Spleen (tissue), 11 donors: Measurements from ENCODE around the gene PCDHGC3. TPM values are rescaled to one million over a fixed set of nuclear protein-coding genes. Genes with fewer than 3 reads are reported as not detected.
A peak's percentile ranks its signal among the peaks of the same experiment; 100 is the strongest.

ENCODE experiments used
- DNase-seq: peaks from one replicate; pipeline ENCODE4 v3.0.0-alpha.2; 2020
- H3K27ac ChIP-seq, 8 donors: fragments of 200-600 bp; sonication (generic) in 7 of 8; 1 replicate in 4 of 8; 2 replicates in 4 of 8; pipeline versions ENCODE4 v1.5.0 to v1.8.0; 2016 to 2021; ENCODE audit warnings: inconsistent platforms in 4 of 8, mild to moderate bottlenecking in 4 of 8, moderate library complexity in 1 of 8
- H3K27me3 ChIP-seq, 7 donors: fragments of 200-600 bp; sonication (generic) in 6 of 7; replicated peaks in 1 of 7; 1 replicate in 4 of 7; 2 replicates in 3 of 7; pipeline versions ENCODE4 v1.5.0 to v1.8.0; 2016 to 2021; ENCODE audit warnings: inconsistent platforms in 3 of 7, mild to moderate bottlenecking in 1 of 7
- H3K36me3 ChIP-seq, 6 donors: fragments of 200-600 bp; sonication (generic) in 5 of 6; 1 replicate in 4 of 6; 2 replicates in 2 of 6; pipeline versions ENCODE4 v1.5.0 to v1.8.0; 2016 to 2021; ENCODE audit warnings: inconsistent platforms in 2 of 6
- H3K4me1 ChIP-seq, 6 donors: fragments of 200-600 bp; sonication (generic) in 5 of 6; 1 replicate in 3 of 6; 2 replicates in 3 of 6; pipeline versions ENCODE4 v1.5.0 to v1.8.0; 2016 to 2021; ENCODE audit warnings: inconsistent platforms in 3 of 6
- H3K4me3 ChIP-seq, 8 donors: fragments of 200-600 bp; sonication (generic) in 7 of 8; 1 replicate in 4 of 8; 2 replicates in 4 of 8; pipeline versions ENCODE4 v1.5.0 to v1.8.0; 2016 to 2021; ENCODE audit warnings: inconsistent platforms in 4 of 8, mild to moderate bottlenecking in 4 of 8, moderate library complexity in 2 of 8
- H3K9me3 ChIP-seq, 8 donors: fragments of 200-600 bp; sonication (generic) in 7 of 8; 1 replicate in 4 of 8; 2 replicates in 4 of 8; pipeline versions ENCODE4 v1.5.0 to v1.8.0; 2016 to 2021; ENCODE audit warnings: inconsistent platforms in 4 of 8
- CTCF ChIP-seq, 11 experiments: fragments of 200-600 bp in 7 of 11; fragments of 450-650 bp in 4 of 11; sonication (generic) in 4 of 11; IDR thresholded peaks in 8 of 11; conservative IDR thresholded peaks in 3 of 11; 1 replicate in 7 of 11; 2 replicates in 4 of 11; pipeline versions ENCODE4 v1.4.0 to v1.8.0; 2016 to 2021; ENCODE audit warnings: antibody characterized with exemption in 11 of 11, inconsistent platforms in 4 of 11, mild to moderate bottlenecking in 1 of 11
- POLR2A ChIP-seq, 3 donors: fragments of 450-650 bp; IDR thresholded peaks; one replicate each; pipeline ENCODE4 v1.5.1; 2017; ENCODE audit warnings: antibody characterized with exemption in 3 of 3, mild to moderate bottlenecking in 1 of 3
- POLR2AphosphoS5 ChIP-seq, 3 donors: sonication (generic); formaldehyde crosslinking; IDR thresholded peaks; one replicate each; pipeline ENCODE4 v1.5.1; 2017; ENCODE audit warnings: antibody characterized with exemption in 3 of 3
- WGBS, 5 donors: extraction: QIAGEN DNeasy Blood & Tissue Kit in 3 of 5; methylation state at CpG; one replicate each; pipeline versions ENCODE4 v1.1.5 to v1.1.7; 2013 to 2018; 5-methylcytosine and 5-hydroxymethylcytosine counted together
- intact Hi-C: fragments of 100-400 bp; cut with DNase I; formaldehyde crosslinking; loops from one replicate; pipeline ENCODE4 v1.15.0; 2023; ENCODE audit warnings: low total_unique reads
- polyA plus RNA-seq, 3 donors: library from polyadenylated mRNA; stranded (reverse); fragments of 200-250 nt; gene quantifications; one replicate each; pipeline ENCODE4 v1.2.1, GENCODE V29; 2013
- total RNA-seq, 7 donors: library from RNA; depleted of rRNA in 3 of 7; stranded (reverse); fragments of >200 nt in 3 of 7; fragmentation: NEBNext Ultra II Directional in 4 of 7; extraction: Animal tissue kit (Norgen Biotek cat#: 25700) in 4 of 7; gene quantifications; one replicate each; pipeline versions ENCODE4 v1.1.0 to v1.2.1, GENCODE V29; 2016 to 2021
- donor health status: healthy with polysubstance abuse.
- donor health status: DM: no; HTN: no; CAD: no; lungs with moderate emphysema.
- donor health status: DM: no; HTN: no; CAD: no.
- donor health status: Bipolar disorder and iron deficiency.
- donor health status: healthy.
- donor health status: DM: no; HTN: no; CAD: no.
- donor health status: DM: yes; HTN: yes; CAD: no.

PCDHGC3 gene
- total and polyA plus RNA-seq, 10 donors = 7.0 to 26.7 (median 19.2) TPM

GRCh38 chr5:141478321-141478945, 2.7 kb downstream of the PCDHGC3 start:
- intact Hi-C loops = no loop called here
- no peak overlapping the region for H3K27ac ChIP-seq
- TF ChIP-seq POLR2AphosphoS5 (IDR thresholded peaks at IDR 0.05) (no peak), CTCF (IDR thresholded peaks at IDR 0.05 in 8 of 11, conservative IDR thresholded peaks at IDR 0.05 in 3 of 11) (no peak)
- no peak for DNase-seq
- H3K36me3 ChIP-seq = no peaks in the 10 kb centered on the region
- no peaks in the 10 kb centered on the region for H3K9me3 ChIP-seq
- peaks cover 0 to 55% (median 35%) of the 10 kb centered on the region in 6 donors for H3K4me1 ChIP-seq
- H3K4me3 ChIP-seq = peak overlapping the region in 3 of 8 donors; percentile 12 to 69 (median 12)
- WGBS, 5 donors = 44 to 57% (median 47%) methylated on average over 20 of the region's 20 CpGs
- peaks cover 0 to 59% (median 14%) of the 10 kb centered on the region in 7 donors for H3K27me3 ChIP-seq

- no peaks in the 10 kb centered on the region for H3K9me3 ChIP-seq
- peaks cover 0 to 65% (median 44%) of the 10 kb centered on the region in 6 donors for H3K4me1 ChIP-seq
- peaks cover 0 to 72% (median 23%) of the 10 kb centered on the region in 7 donors for H3K27me3 ChIP-seq
- TF ChIP-seq POLR2A (IDR thresholded peaks at IDR 0.05) (no peak), CTCF (IDR thresholded peaks at IDR 0.05 in 8 of 11, conservative IDR thresholded peaks at IDR 0.05 in 3 of 11) (no peak), POLR2AphosphoS5 (IDR thresholded peaks at IDR 0.05) (no peak)
- DNase-seq = no peak
- no peak overlapping the region for H3K27ac ChIP-seq
- H3K36me3 ChIP-seq = no peaks in the 10 kb centered on the region
- intact Hi-C loops = no loop called here
- H3K4me3 ChIP-seq = no peak overlapping the region
These were observed 4.0 kb downstream of the PCDHGC3 start for GRCh38 chr5:141479776-141480175.

GRCh38 chr5:141483902-141484301, 8.1 kb downstream of the PCDHGC3 start:
- Histone ChIP-seq H3K4me1 (peaks cover 0 to 40% (median 18%) of the 10 kb centered on the region in 6 donors), H3K36me3 (no peaks in the 10 kb centered on the region), H3K27me3 (peaks cover 0 to 72% (median 21%) of the 10 kb centered on the region in 7 donors)

More at GRCh38 chr5:141483902-141484301, 8.1 kb downstream of the PCDHGC3 start:
- Histone ChIP-seq H3K27ac (no peak overlapping the region), H3K9me3 (no peaks in the 10 kb centered on the region), H3K4me3 (no peak overlapping the region)
- intact Hi-C loops = no loop called here
- DNase-seq = no peak
- 41 to 62% (median 54%) methylated on average over 3 of the region's 3 CpGs for WGBS, 5 donors
- TF ChIP-seq POLR2A (IDR thresholded peaks at IDR 0.05) (no peak), POLR2AphosphoS5 (IDR thresholded peaks at IDR 0.05) (no peak), CTCF (IDR thresholded peaks at IDR 0.05 in 8 of 11, conservative IDR thresholded peaks at IDR 0.05 in 3 of 11) (no peak)
